Neural cell (in vitro differentiated cells): ENCODE results near the gene MUC5B. TPM values are rescaled to one million over a fixed set of nuclear protein-coding genes. Genes with fewer than 3 reads are reported as not detected.

Experiments
- H2AFZ ChIP-seq: fragments of 200-600, 300-800 bp; sonication (generic), shearing (Covaris generic); 2 replicates; pipeline ENCODE4 v1.6.0; 2014; ENCODE audit warnings: low read depth, mild to moderate bottlenecking, antibody characterized with exemption, low read length, moderate library complexity
- H3F3A ChIP-seq: fragments of 200-600 bp; shearing (Covaris generic); 2 replicates; pipeline ENCODE4 v1.6.1; 2016; ENCODE audit warnings: mild to moderate bottlenecking, moderate library complexity, mixed read lengths, antibody characterized with exemption, low read length; ENCODE audit not compliant: insufficient read depth, poor library complexity, severe bottlenecking
- H3K27ac ChIP-seq: fragments of 200-600, 300-800 bp; sonication (generic), shearing (Covaris generic); 2 replicates; pipeline ENCODE4 v1.5.1; 2014; ENCODE audit warnings: mild to moderate bottlenecking, low read length, moderate library complexity
- H3K27me3 ChIP-seq: fragments of 300-800, 200-600 bp; sonication (generic), shearing (Covaris generic); 2 replicates; pipeline ENCODE4 v1.6.0; 2014; ENCODE audit warnings: mild to moderate bottlenecking, low read depth, low read length, moderate library complexity; ENCODE audit not compliant: insufficient read depth
- H3K36me3 ChIP-seq: fragments of 300-800, 200-600 bp; sonication (generic), shearing (Covaris generic); 2 replicates; pipeline ENCODE4 v1.5.1; 2014; ENCODE audit warnings: mild to moderate bottlenecking, antibody characterized with exemption, low read length, moderate library complexity; ENCODE audit not compliant: insufficient read depth
- H3K4me2 ChIP-seq: fragments of 300-800, 200-600 bp; sonication (generic), shearing (Covaris generic); 2 replicates; pipeline ENCODE4 v1.6.0; 2014; ENCODE audit warnings: mild to moderate bottlenecking, low read length
- H3K4me3 ChIP-seq: fragments of 300-800, 200-600 bp; sonication (generic), shearing (Covaris generic); 2 replicates; pipeline ENCODE4 v1.5.1; 2014; ENCODE audit warnings: mild to moderate bottlenecking, low read length, moderate library complexity
- H3K79me2 ChIP-seq: fragments of 200-600 bp; shearing (Covaris generic); replicated peaks from 2 replicates; pipeline ENCODE4 v1.6.0; 2014; ENCODE audit warnings: mild to moderate bottlenecking, low read length, moderate library complexity; ENCODE audit not compliant: insufficient read depth
- H3K9ac ChIP-seq: fragments of 300-800, 200-600 bp; sonication (generic), shearing (Covaris generic); 2 replicates; pipeline ENCODE4 v1.6.1; 2016; ENCODE audit warnings: mild to moderate bottlenecking, low read length, mixed read lengths
- H3K9me2 ChIP-seq: fragments of 200-600 bp; shearing (Covaris generic); 2 replicates; pipeline ENCODE4 v1.6.1; 2016; ENCODE audit warnings: mild to moderate bottlenecking, low read length, mixed read lengths; ENCODE audit not compliant: insufficient read depth
- H3K9me3 ChIP-seq: fragments of 200-600, 300-800 bp; sonication (generic), shearing (Covaris generic); 2 replicates; pipeline ENCODE4 v1.6.1; 2016; ENCODE audit warnings: mild to moderate bottlenecking, mixed run types, low read length, moderate library complexity, mixed read lengths
- H4K20me1 ChIP-seq: fragments of 200-600 bp; shearing (Covaris generic); 2 replicates; pipeline ENCODE4 v1.6.1; 2016; ENCODE audit warnings: mild to moderate bottlenecking, mixed run types; ENCODE audit not compliant: insufficient read depth
- CTCF ChIP-seq: fragments of 450-650 bp; IDR thresholded peaks from 2 replicates; pipeline ENCODE4 v1.5.1; 2014; ENCODE audit warnings: antibody characterized with exemption, mild to moderate bottlenecking, moderate library complexity; ENCODE audit not compliant: poor library complexity, severe bottlenecking
- EP300 ChIP-seq: fragments of 450-650 bp; conservative IDR thresholded peaks from 2 replicates; pipeline ENCODE4 v1.6.1; 2014; ENCODE audit warnings: antibody characterized with exemption, mild to moderate bottlenecking, moderate library complexity; ENCODE audit not compliant: poor library complexity, severe bottlenecking
- EZH2 ChIP-seq: fragments of 200-600, 300-800 bp; shearing (Covaris generic), sonication (generic); IDR thresholded peaks from 2 replicates; pipeline ENCODE4 v1.6.1; 2014; ENCODE audit warnings: antibody characterized with exemption, low read length, borderline replicate concordance, mild to moderate bottlenecking; ENCODE audit not compliant: insufficient read depth, poor library complexity, severe bottlenecking
- MXI1 ChIP-seq: fragments of 450-650 bp; conservative IDR thresholded peaks from 2 replicates; pipeline ENCODE4 v1.6.1; 2014; ENCODE audit warnings: antibody characterized with exemption, mild to moderate bottlenecking; ENCODE audit not compliant: poor library complexity, severe bottlenecking
- POLR2AphosphoS5 ChIP-seq: IDR thresholded peaks from 2 replicates; pipeline ENCODE4 v1.6.1; 2012
- RAD21 ChIP-seq: fragments of 450-650 bp; conservative IDR thresholded peaks from 2 replicates; pipeline ENCODE4 v1.6.1; 2014; ENCODE audit warnings: antibody characterized with exemption, mild to moderate bottlenecking, moderate library complexity
- REST ChIP-seq: IDR thresholded peaks from 2 replicates; pipeline ENCODE4 v1.6.1; 2012; ENCODE audit warnings: borderline replicate concordance
- SMC3 ChIP-seq: fragments of 450-650 bp; conservative IDR thresholded peaks from 2 replicates; pipeline ENCODE4 v1.6.1; 2014; ENCODE audit warnings: antibody characterized with exemption, mild to moderate bottlenecking, moderate library complexity; ENCODE audit not compliant: poor library complexity
- TAF1 ChIP-seq: IDR thresholded peaks from 2 replicates; pipeline ENCODE4 v1.6.1; 2012; ENCODE audit warnings: low read depth
- polyA plus RNA-seq: library from polyadenylated mRNA; depleted of rRNA; stranded (reverse); fragments of >200 nt; gene quantifications from 2 replicates; pipeline ENCODE4 v1.2.3, GENCODE V29; 2014

The MUC5B gene
- polyA plus RNA-seq, 1 donor from 2014 or later, result not detected

GRCh38 chr11:1220941-1221721, 1.7 kb upstream of the MUC5B start:
- no peaks in the 10 kb centered on the region for H3F3A ChIP-seq
- no peaks in the 10 kb centered on the region for H4K20me1 ChIP-seq
- H3K4me2 ChIP-seq, result no peak overlapping the region
- TF ChIP-seq TAF1, result no peak
- no peak for TF ChIP-seq EZH2
- TF ChIP-seq SMC3, result no peak
- no peak for TF ChIP-seq MXI1
- no peak for TF ChIP-seq CTCF
- TF ChIP-seq REST, result no peak
- no peak for TF ChIP-seq POLR2AphosphoS5
- no peak for TF ChIP-seq EP300
- no peak for TF ChIP-seq RAD21
- no peaks in the 10 kb centered on the region for H3K9me2 ChIP-seq
- no peak overlapping the region for H3K4me3 ChIP-seq
- H3K79me2 ChIP-seq, result no peaks in the 10 kb centered on the region
- H3K27ac ChIP-seq, result no peak overlapping the region
- no peaks in the 10 kb centered on the region for H3K36me3 ChIP-seq
- no peaks in the 10 kb centered on the region for H3K27me3 ChIP-seq
- no peaks in the 10 kb centered on the region for H3K9me3 ChIP-seq
- H3K9ac ChIP-seq, result no peak overlapping the region
- H2AFZ ChIP-seq, result no peak overlapping the region

- H3K9ac ChIP-seq, result no peak overlapping the region
- TF ChIP-seq EP300 (no peak), EZH2 (no peak)
- H3K9me3 ChIP-seq, result no peaks in the 10 kb centered on the region
- no peak overlapping the region for H3K4me3 ChIP-seq
- H3K27ac ChIP-seq, result no peak overlapping the region
- H3K27me3 ChIP-seq, result no peaks in the 10 kb centered on the region
- no peaks in the 10 kb centered on the region for H3F3A ChIP-seq
- no peak overlapping the region for H3K4me2 ChIP-seq
- H3K79me2 ChIP-seq, result no peaks in the 10 kb centered on the region
- H3K36me3 ChIP-seq, result no peaks in the 10 kb centered on the region
- no peaks in the 10 kb centered on the region for H3K9me2 ChIP-seq
- H4K20me1 ChIP-seq, result no peaks in the 10 kb centered on the region
- no peak overlapping the region for H2AFZ ChIP-seq
These were observed 986 bp upstream of the MUC5B start for GRCh38 chr11:1221848-1222311.
